ENCODE results near the gene RXYLT1. TPM values are rescaled to one million over a fixed set of nuclear protein-coding genes. Genes with fewer than 3 reads are reported as not detected.

RXYLT1 gene
- total RNA-seq, 2 donors from 2014 or later = 8.6 to 17.5 TPM

DNA sequence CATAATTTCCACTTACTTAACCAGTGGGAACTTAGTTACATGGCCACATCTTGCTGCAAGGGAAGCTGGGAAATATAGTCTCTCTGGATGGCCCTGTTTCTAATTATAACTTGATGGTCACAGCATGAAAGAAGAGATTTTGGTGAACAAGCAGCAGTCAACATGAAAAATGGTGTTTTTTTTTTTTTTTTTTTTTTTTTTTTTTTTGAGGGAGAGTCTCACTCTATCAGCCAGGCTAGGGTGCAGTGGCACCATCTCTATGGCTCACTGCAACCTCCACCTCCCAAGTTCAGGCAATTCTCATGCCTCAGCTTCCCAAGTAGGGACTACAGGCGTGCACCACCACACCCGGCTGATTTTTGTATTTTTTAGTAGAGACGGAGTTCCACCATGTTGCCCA lies 75.6 kb downstream of the RXYLT1 start:
- Histone ChIP-seq H3K36me3 (replicated peaks in 1 of 2; ENCODE audit: insufficient read depth in 1 of 2, low read depth in 2 of 2) (no peaks in the 10 kb centered on the region), H3K4me3 (no peak overlapping the region), H3K27me3 (no peaks in the 10 kb centered on the region), H3K27ac (no peak overlapping the region), H3K4me1 (peaks cover 31% of the 10 kb centered on the region), H3K9me3 (no peaks in the 10 kb centered on the region)
- intact Hi-C loops (cut with DNase I) = no loop called here
- no peak for TF ChIP-seq POLR2A (IDR thresholded peaks at IDR 0.05)
- TF ChIP-seq, protein P1, sequence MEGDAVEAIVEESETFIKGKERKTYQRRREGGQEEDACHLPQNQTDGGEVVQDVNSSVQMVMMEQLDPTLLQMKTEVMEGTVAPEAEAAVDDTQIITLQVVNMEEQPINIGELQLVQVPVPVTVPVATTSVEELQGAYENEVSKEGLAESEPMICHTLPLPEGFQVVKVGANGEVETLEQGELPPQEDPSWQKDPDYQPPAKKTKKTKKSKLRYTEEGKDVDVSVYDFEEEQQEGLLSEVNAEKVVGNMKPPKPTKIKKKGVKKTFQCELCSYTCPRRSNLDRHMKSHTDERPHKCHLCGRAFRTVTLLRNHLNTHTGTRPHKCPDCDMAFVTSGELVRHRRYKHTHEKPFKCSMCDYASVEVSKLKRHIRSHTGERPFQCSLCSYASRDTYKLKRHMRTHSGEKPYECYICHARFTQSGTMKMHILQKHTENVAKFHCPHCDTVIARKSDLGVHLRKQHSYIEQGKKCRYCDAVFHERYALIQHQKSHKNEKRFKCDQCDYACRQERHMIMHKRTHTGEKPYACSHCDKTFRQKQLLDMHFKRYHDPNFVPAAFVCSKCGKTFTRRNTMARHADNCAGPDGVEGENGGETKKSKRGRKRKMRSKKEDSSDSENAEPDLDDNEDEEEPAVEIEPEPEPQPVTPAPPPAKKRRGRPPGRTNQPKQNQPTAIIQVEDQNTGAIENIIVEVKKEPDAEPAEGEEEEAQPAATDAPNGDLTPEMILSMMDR (IDR thresholded peaks at IDR 0.05) = no peak
- DNase-seq (no peak), ATAC-seq (no peak)
- WGBS, 2 donors = 94 to 96% methylated on average over 3 of the region's 3 CpGs

DNA sequence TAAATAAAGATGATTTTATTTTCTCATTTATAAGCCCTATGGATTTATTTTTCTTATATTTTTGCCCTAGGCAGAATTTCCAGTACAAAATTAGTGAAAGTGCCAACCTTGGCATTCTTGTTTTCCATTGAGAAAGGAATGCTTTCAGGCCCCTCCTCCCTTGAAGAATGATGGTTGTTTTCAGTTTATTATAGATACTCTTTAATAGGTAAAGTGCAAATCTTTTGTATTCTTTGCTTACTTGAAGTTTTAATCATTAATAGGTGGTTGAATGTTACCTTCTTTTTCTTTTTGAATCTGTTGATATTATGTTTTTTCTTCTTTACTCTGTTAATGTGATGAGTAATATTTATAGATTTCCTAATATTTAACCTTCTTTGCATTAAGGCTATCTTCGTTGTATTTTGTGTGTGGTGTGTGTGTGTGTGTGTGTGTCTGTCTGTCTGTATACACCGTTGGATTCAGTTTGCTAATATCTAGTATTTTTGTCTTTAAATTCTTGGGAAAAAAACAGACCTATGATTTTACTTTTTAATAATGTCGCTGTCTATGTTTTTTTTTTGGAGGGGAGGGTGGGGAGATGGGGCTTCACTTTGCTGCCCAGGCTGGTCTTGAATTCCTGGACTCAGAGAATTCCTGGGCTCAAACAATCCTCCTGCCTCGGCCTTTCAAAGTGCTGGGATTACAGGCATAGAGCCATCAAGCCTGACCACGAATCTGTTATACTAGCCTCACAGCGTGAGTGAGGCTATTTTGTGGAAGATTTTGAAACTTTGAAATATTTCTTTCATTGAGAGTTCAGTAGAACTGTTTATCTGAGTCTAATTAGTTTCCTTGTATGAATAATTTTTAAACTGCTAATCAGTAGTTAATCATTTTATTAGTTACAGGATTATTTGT lies 78.3 kb downstream of the RXYLT1 start:
- intact Hi-C loops (cut with DNase I) = no loop called here
- WGBS, 2 donors = 46 to 61% methylated on average over 6 of the region's 6 CpGs
- Histone ChIP-seq H3K4me3 (no peak overlapping the region), H3K27ac (peak overlapping the region in 3 of 4 donors; percentile 1 to 45 (median 29)), H3K36me3 (replicated peaks in 1 of 2; ENCODE audit: insufficient read depth in 1 of 2, low read depth in 2 of 2) (no peaks in the 10 kb centered on the region), H3K4me1 (peaks cover 33% of the 10 kb centered on the region), H3K27me3 (no peaks in the 10 kb centered on the region), H3K9me3 (no peaks in the 10 kb centered on the region)
- peak; percentile 27 for ATAC-seq
- no peak for TF ChIP-seq POLR2A (IDR thresholded peaks at IDR 0.05)
- TF ChIP-seq, protein P1 (IDR thresholded peaks at IDR 0.05) = no peak
- DNase-seq = no peak

Small RNA genes within 50 kb of the gene (small RNA-seq; reads per million reads assigned to genes)
- not detected for gene AC084357.1

Other genes with a start within 250 kb of the RXYLT1 start
- gene DPY19L2, start 111.4 kb upstream of the RXYLT1 start, total RNA-seq = 1 to 10 TPM; 5.2 to 5.6 TPM
- 10 to 100 TPM in 1 of 2 donors, 1 to 10 TPM in 1; 8.8 to 14.8 TPM for gene SRGAP1, start 64.8 kb downstream of the RXYLT1 start, total RNA-seq

Data from body of pancreas (tissue), 4 donors.